PC-9 (cell line): ENCODE results near the gene APOBEC3B. TPM values are rescaled to one million over a fixed set of nuclear protein-coding genes. Genes with fewer than 3 reads are reported as not detected.

Experiments used
- BruUV-seq: library from RNA; stranded (reverse); fragments of 400-500 nt; replicated peaks from 2 replicates; lab custom pipeline; 2021; lab: Mats Ljungman, UMichigan
- CTCF ChIA-PET: fragments of 300-600 bp; sonication (Branson Sonifier 250); formaldehyde crosslinking; loops from one replicate; lab custom pipeline; 2022; ENCODE audit warnings: antibody characterized with exemption; lab: Charles Lee
- POLR2A ChIA-PET: fragments of 300-600 bp; sonication (Branson Sonifier 250); formaldehyde crosslinking; loops from one replicate; lab custom pipeline; 2022; ENCODE audit warnings: antibody characterized with exemption; ENCODE audit not compliant: unreplicated experiment; lab: Charles Lee
- DNase-seq, 2 experiments: peaks; one replicate each; pipeline versions ENCODE4 v3.0.0 to v3.0.0-alpha.2; 2015 to 2022; ENCODE audit warnings: mixed read lengths in 1 of 2
- H2AFZ ChIP-seq: fragments of 200-600 bp; sonication (generic); 2 replicates; pipeline ENCODE4 v1.8.1; 2017; ENCODE audit warnings: antibody characterized with exemption
- H3F3A ChIP-seq: fragments of 200-600 bp; sonication (generic); 2 replicates; pipeline ENCODE4 v1.8.1; 2017; ENCODE audit warnings: antibody characterized with exemption, mild to moderate bottlenecking, low read depth; ENCODE audit not compliant: insufficient read depth
- H3K27ac ChIP-seq: fragments of 200-600 bp; sonication (generic); 2 replicates; pipeline ENCODE4 v1.6.1; 2016; ENCODE audit warnings: mixed run types
- H3K27me3 ChIP-seq: fragments of 200-600 bp; sonication (generic); 2 replicates; pipeline ENCODE4 v1.6.1; 2016; ENCODE audit warnings: low read depth, mixed run types; ENCODE audit not compliant: insufficient read depth
- H3K36me3 ChIP-seq: fragments of 200-600 bp; sonication (generic); 2 replicates; pipeline ENCODE4 v1.6.1; 2016; ENCODE audit warnings: low read depth, mixed run types
- H3K4me1 ChIP-seq: fragments of 200-600 bp; sonication (generic); replicated peaks from 2 replicates; pipeline ENCODE4 v1.6.1; 2016; ENCODE audit warnings: mixed run types; ENCODE audit not compliant: insufficient read depth
- H3K4me2 ChIP-seq: fragments of 200-600 bp; sonication (generic); 2 replicates; pipeline ENCODE4 v1.6.1; 2017; ENCODE audit warnings: mixed run types
- H3K4me3 ChIP-seq: fragments of 200-600 bp; sonication (generic); 2 replicates; pipeline ENCODE4 v1.6.1; 2016; ENCODE audit warnings: mixed run types
- H3K79me2 ChIP-seq: fragments of 200-600 bp; sonication (generic); 2 replicates; pipeline ENCODE4 v1.6.1; 2017; ENCODE audit warnings: low read depth, mixed run types
- H3K9me2 ChIP-seq: fragments of 200-600 bp; sonication (generic); 2 replicates; pipeline ENCODE4 v1.8.1; 2017; ENCODE audit warnings: mild to moderate bottlenecking; ENCODE audit not compliant: insufficient read depth
- H3K9me3 ChIP-seq: fragments of 200-600 bp; sonication (generic); 2 replicates; pipeline ENCODE4 v1.8.1; 2016; ENCODE audit warnings: low read depth; ENCODE audit not compliant: insufficient read depth
- H4K20me1 ChIP-seq: fragments of 200-600 bp; sonication (generic); 2 replicates; pipeline ENCODE4 v1.8.1; 2017; ENCODE audit not compliant: insufficient read depth
- EZH2 ChIP-seq: fragments of 200-600 bp; sonication (generic); IDR thresholded peaks from 2 replicates; pipeline ENCODE4 v1.8.0; 2017; ENCODE audit warnings: antibody characterized with exemption, low read depth
- intact Hi-C: fragments of 100-400 bp; cut with micrococcal nuclease; formaldehyde crosslinking; loops from one replicate; pipeline ENCODE4 v1.10.0; 2022; ENCODE audit not compliant: unreplicated experiment
- total RNA-seq: library from RNA; stranded (reverse); gene quantifications from 2 replicates; pipeline ENCODE4 v1.2.3, GENCODE V29; 2021
- TF ChIP-seq, protein P1 (sequence below): fragments of 200-600 bp; sonication (generic); conservative IDR thresholded peaks from 2 replicates; pipeline ENCODE4 v1.6.1; 2017; ENCODE audit warnings: mixed run types, antibody characterized with exemption, mild to moderate bottlenecking, moderate library complexity

Gene APOBEC3B
- total RNA-seq, 1 experiment from 2014 or later, result 66.5 TPM

- Histone ChIP-seq H4K20me1 (no peaks in the 10 kb centered on the region), H3F3A (no peaks in the 10 kb centered on the region; the same call in 1 of the 2 replicates), H3K9me3 (no peaks in the 10 kb centered on the region), H3K4me3 (no peak overlapping the region), H3K27me3 (no peaks in the 10 kb centered on the region), H3K79me2 (no peaks in the 10 kb centered on the region), H3K36me3 (no peaks in the 10 kb centered on the region), H3K4me2 (no peak overlapping the region), H3K4me1 (peaks cover 6% of the 10 kb centered on the region; the same call in 1 of the 2 replicates), H3K27ac (no peak overlapping the region), H3K9me2 (no peaks in the 10 kb centered on the region), H2AFZ (no peak overlapping the region)
- ChIA-PET CTCF (no interaction called here), POLR2A (interaction anchor here (0.7 kb wide), 1 partner anchor 111 kb away, joined by 3 read pairs; no protein-coding TSS in a partner anchor)
- intact Hi-C loops, result no loop called here
- TF ChIP-seq EZH2, result no peak
- BruUV-seq, result no TSS peak
- no peak for DNase-seq
Measured at GRCh38 chr22:38971202-38971601, 10.9 kb upstream of the APOBEC3B start.

GRCh38 chr22:38971791-38972190, 10.4 kb upstream of the APOBEC3B start:
- Histone ChIP-seq H3K36me3 (no peaks in the 10 kb centered on the region), H3K9me2 (no peaks in the 10 kb centered on the region), H3F3A (no peaks in the 10 kb centered on the region; the same call in 1 of the 2 replicates), H3K27ac (no peak overlapping the region), H4K20me1 (no peaks in the 10 kb centered on the region), H2AFZ (no peak overlapping the region), H3K4me3 (no peak overlapping the region), H3K27me3 (no peaks in the 10 kb centered on the region), H3K9me3 (no peaks in the 10 kb centered on the region), H3K4me1 (peaks cover 6% of the 10 kb centered on the region; the same call in 1 of the 2 replicates), H3K4me2 (no peak overlapping the region), H3K79me2 (no peaks in the 10 kb centered on the region)
- TF ChIP-seq, protein P1, sequence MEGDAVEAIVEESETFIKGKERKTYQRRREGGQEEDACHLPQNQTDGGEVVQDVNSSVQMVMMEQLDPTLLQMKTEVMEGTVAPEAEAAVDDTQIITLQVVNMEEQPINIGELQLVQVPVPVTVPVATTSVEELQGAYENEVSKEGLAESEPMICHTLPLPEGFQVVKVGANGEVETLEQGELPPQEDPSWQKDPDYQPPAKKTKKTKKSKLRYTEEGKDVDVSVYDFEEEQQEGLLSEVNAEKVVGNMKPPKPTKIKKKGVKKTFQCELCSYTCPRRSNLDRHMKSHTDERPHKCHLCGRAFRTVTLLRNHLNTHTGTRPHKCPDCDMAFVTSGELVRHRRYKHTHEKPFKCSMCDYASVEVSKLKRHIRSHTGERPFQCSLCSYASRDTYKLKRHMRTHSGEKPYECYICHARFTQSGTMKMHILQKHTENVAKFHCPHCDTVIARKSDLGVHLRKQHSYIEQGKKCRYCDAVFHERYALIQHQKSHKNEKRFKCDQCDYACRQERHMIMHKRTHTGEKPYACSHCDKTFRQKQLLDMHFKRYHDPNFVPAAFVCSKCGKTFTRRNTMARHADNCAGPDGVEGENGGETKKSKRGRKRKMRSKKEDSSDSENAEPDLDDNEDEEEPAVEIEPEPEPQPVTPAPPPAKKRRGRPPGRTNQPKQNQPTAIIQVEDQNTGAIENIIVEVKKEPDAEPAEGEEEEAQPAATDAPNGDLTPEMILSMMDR, result no peak
- TF ChIP-seq EZH2, result no peak
- DNase-seq, result no peak
- BruUV-seq, result no TSS peak
- ChIA-PET POLR2A (no interaction called here), CTCF (no interaction called here)
- intact Hi-C loops, result no loop called here

DNA sequence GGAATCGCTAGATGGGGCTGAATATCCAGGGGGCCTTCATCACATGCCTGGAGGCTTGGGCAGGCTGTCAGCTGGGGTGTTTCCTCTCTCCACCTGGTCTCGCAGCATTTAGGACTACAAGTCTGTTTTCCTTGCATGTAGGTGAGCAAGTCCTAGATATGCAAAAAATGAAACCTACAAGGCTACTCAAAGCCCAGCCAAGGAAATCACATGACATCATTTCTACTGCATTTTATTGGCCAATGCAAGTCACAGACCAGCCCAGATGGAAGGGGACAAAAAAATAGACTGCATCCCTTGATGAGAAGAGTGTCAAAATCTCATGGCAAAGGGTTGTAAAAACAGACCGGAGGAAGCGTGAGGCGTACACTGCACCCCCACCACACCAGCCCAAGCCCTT, 9.6 kb upstream of the APOBEC3B start:
- Histone ChIP-seq H3K36me3 (no peaks in the 10 kb centered on the region), H2AFZ (no peak overlapping the region), H3K27me3 (no peaks in the 10 kb centered on the region), H3K4me3 (no peak overlapping the region), H3K9me3 (no peaks in the 10 kb centered on the region), H3K9me2 (no peaks in the 10 kb centered on the region), H3K4me2 (no peak overlapping the region), H3F3A (no peaks in the 10 kb centered on the region; the same call in 1 of the 2 replicates), H3K4me1 (peaks cover 6% of the 10 kb centered on the region; the same call in 1 of the 2 replicates), H3K27ac (no peak overlapping the region), H4K20me1 (no peaks in the 10 kb centered on the region), H3K79me2 (no peaks in the 10 kb centered on the region)
- no peak for DNase-seq
- BruUV-seq, result no TSS peak
- intact Hi-C loops, result no loop called here
- no peak for TF ChIP-seq EZH2
- TF ChIP-seq, protein P1, result no peak
- CTCF ChIA-PET, result interaction anchor here (0.6 kb wide), 1 partner anchor 163 kb away, joined by 4 read pairs; no protein-coding TSS in a partner anchor
- POLR2A ChIA-PET, result interaction anchor here (0.7 kb wide), 1 partner anchor 1071 kb away, joined by 8 read pairs; no protein-coding TSS in a partner anchor
